CD4-positive, alpha-beta memory T cell (primary cell): ENCODE measurements around the gene HVCN1. TPM values are rescaled to one million over a fixed set of nuclear protein-coding genes. Genes with fewer than 3 reads are reported as not detected.

Experiments used
- CTCF ChIA-PET: fragments of 350-600 bp; sonication (Branson Sonifier 250); formaldehyde crosslinking; loops from one replicate; lab custom pipeline; 2021; ENCODE audit warnings: inconsistent platforms; ENCODE audit not compliant: partially characterized antibody; lab: Charles Lee
- POLR2A ChIA-PET: fragments of 350-600 bp; sonication (Branson Sonifier 250); formaldehyde crosslinking; loops from one replicate; lab custom pipeline; 2021; ENCODE audit not compliant: partially characterized antibody; lab: Charles Lee
- DNase-seq, 5 donors: peaks; one replicate each; pipeline versions ENCODE4 v3.0.0 to v3.0.0-alpha.2; 2020 to 2022; ENCODE audit warnings: mixed read lengths in 1 of 5
- H3K27ac ChIP-seq: one replicate; pipeline ENCODE4 v1.7.0; 2013; ENCODE audit warnings: low read depth, low read length
- H3K27me3 ChIP-seq: 2 replicates; pipeline ENCODE4 v1.7.0; 2013; ENCODE audit warnings: mild to moderate bottlenecking, low read length, moderate library complexity; ENCODE audit not compliant: insufficient read depth
- H3K36me3 ChIP-seq: 2 replicates; pipeline ENCODE4 v1.7.0; 2013; ENCODE audit warnings: mild to moderate bottlenecking, low read length, moderate library complexity; ENCODE audit not compliant: insufficient read depth
- H3K4me1 ChIP-seq: 2 replicates; pipeline ENCODE4 v1.7.0; 2013; ENCODE audit warnings: mild to moderate bottlenecking, low read length, moderate library complexity; ENCODE audit not compliant: insufficient read depth
- H3K4me3 ChIP-seq, 2 donors: one replicate each; pipeline ENCODE4 v1.7.0; 2013; ENCODE audit warnings: low read length in 2 of 2, mild to moderate bottlenecking in 1 of 2
- H3K9me3 ChIP-seq, 2 donors: one replicate each; pipeline ENCODE4 v1.7.0; 2013; ENCODE audit warnings: low read length in 2 of 2, control low read depth in 1 of 2; ENCODE audit not compliant: control insufficient read depth in 1 of 2
- H3K27ac Mint-ChIP-seq, 7 donors: one replicate each; pipeline ENCODE4 v1.8.0; 2020 to 2021; ENCODE audit warnings: mixed read lengths in 7 of 7, mild to moderate bottlenecking in 6 of 7, inconsistent platforms in 3 of 7, moderate library complexity in 3 of 7
- H3K27me3 Mint-ChIP-seq, 2 donors: one replicate each; pipeline ENCODE4 v1.8.0; 2020 to 2021; ENCODE audit warnings: mixed read lengths in 2 of 2
- H3K36me3 Mint-ChIP-seq, 2 donors: one replicate each; pipeline ENCODE4 v1.8.0; 2020 to 2021; ENCODE audit warnings: mixed read lengths in 2 of 2, inconsistent platforms in 1 of 2, mild to moderate bottlenecking in 1 of 2
- H3K4me1 Mint-ChIP-seq, 4 donors: one replicate each; pipeline ENCODE4 v1.8.0; 2020 to 2021; ENCODE audit warnings: mixed read lengths in 4 of 4, mild to moderate bottlenecking in 1 of 4
- H3K4me3 Mint-ChIP-seq, 8 donors: one replicate each; pipeline ENCODE4 v1.8.0; 2020 to 2021; ENCODE audit warnings: mixed read lengths in 8 of 8, mild to moderate bottlenecking in 7 of 8, moderate library complexity in 6 of 8, inconsistent platforms in 3 of 8
- H3K9me3 Mint-ChIP-seq, 8 donors: one replicate each; pipeline ENCODE4 v1.8.0; 2020 to 2021; ENCODE audit warnings: mixed read lengths in 8 of 8, mild to moderate bottlenecking in 5 of 8, inconsistent platforms in 3 of 8, moderate library complexity in 1 of 8
- intact Hi-C: fragments of 100-400 bp; cut with micrococcal nuclease; formaldehyde crosslinking; loops from one replicate; pipeline ENCODE4 v1.15.1; 2023
- polyA plus RNA-seq, 2 donors: library from polyadenylated mRNA; unstranded; fragments of 300-500 nt; fragmentation: Illumina TruSeq; gene quantifications; one replicate each; pipeline ENCODE4 v1.2.3, GENCODE V29; 2021
- total RNA-seq, 2 experiments: library from RNA; stranded (reverse); gene quantifications; one replicate each; pipeline ENCODE4 v1.2.3, GENCODE V29; 2021

HVCN1 gene
- total and polyA plus RNA-seq, 4 experiments from 2014 or later = 6.4 to 16.4 (median 7.6) TPM

GRCh38 chr12:110720516-110720915 is 31.6 kb upstream of the HVCN1 start:
- Mint-ChIP-seq H3K4me1 (peaks cover 4 to 12% (median 10%) of the 10 kb centered on the region in 4 donors), H3K27me3 (no peaks in the 10 kb centered on the region), H3K9me3 (no peaks in the 10 kb centered on the region), H3K36me3 (peaks cover 60 to 80% of the 10 kb centered on the region in 2 donors), H3K27ac (peak overlapping the region in 3 of 7 donors; percentile 42 to 73 (median 60)), H3K4me3 (no peak overlapping the region)
- no peak overlapping the region for H3K4me3 ChIP-seq
- no peaks in the 10 kb centered on the region for H3K9me3 ChIP-seq
- no peaks in the 10 kb centered on the region for H3K27me3 ChIP-seq
- no peak overlapping the region for H3K27ac ChIP-seq
- no peak for DNase-seq
- peaks cover 57% of the 10 kb centered on the region for H3K36me3 ChIP-seq
- H3K4me1 ChIP-seq = peaks cover 5% of the 10 kb centered on the region
- ChIA-PET CTCF (interaction anchor here (1.3 kb wide), 1 partner anchor 29 kb away, joined by 3 read pairs; no protein-coding TSS in a partner anchor), POLR2A (interaction anchor here (0.7 kb wide), 1 partner anchor 271 kb away, joined by 3 read pairs; the partner anchor contains the start of gene ARPC3)
- intact Hi-C loops = no loop called here

GRCh38 chr12:110718222-110718908 is 29.4 kb upstream of the HVCN1 start:
- no peak overlapping the region for H3K4me3 ChIP-seq
- no peaks in the 10 kb centered on the region for H3K9me3 ChIP-seq
- H3K4me1 Mint-ChIP-seq = peaks cover 0 to 6% (median 4%) of the 10 kb centered on the region in 4 donors
- peak overlapping the region in 1 of 7 donors; percentile 54 for H3K27ac Mint-ChIP-seq
- H3K36me3 ChIP-seq = peaks cover 44% of the 10 kb centered on the region
- no peaks in the 10 kb centered on the region for H3K27me3 Mint-ChIP-seq
- H3K36me3 Mint-ChIP-seq = peaks cover 51 to 62% of the 10 kb centered on the region in 2 donors
- no peak overlapping the region for H3K4me3 Mint-ChIP-seq
- H3K27ac ChIP-seq = no peak overlapping the region
- H3K27me3 ChIP-seq = no peaks in the 10 kb centered on the region
- ChIA-PET CTCF (no interaction called here), POLR2A (no interaction called here)
- H3K4me1 ChIP-seq = no peaks in the 10 kb centered on the region
- intact Hi-C loops = no loop called here
- H3K9me3 Mint-ChIP-seq = no peaks in the 10 kb centered on the region
- DNase-seq = no peak

- peaks cover 44 to 53% of the 10 kb centered on the region in 2 donors for H3K36me3 Mint-ChIP-seq
- no peak for DNase-seq
- Histone ChIP-seq H3K27me3 (no peaks in the 10 kb centered on the region), H3K36me3 (peaks cover 41% of the 10 kb centered on the region), H3K4me1 (no peaks in the 10 kb centered on the region), H3K27ac (no peak overlapping the region), H3K4me3 (no peak overlapping the region), H3K9me3 (no peaks in the 10 kb centered on the region)
- POLR2A ChIA-PET = interaction anchor here (0.7 to 1.1 kb wide), 2 partner anchors 14 to 23 kb away, joined by 3 read pairs; no protein-coding TSS in a partner anchor
- no peak overlapping the region for H3K4me3 Mint-ChIP-seq
- H3K27ac Mint-ChIP-seq = peak overlapping the region in 2 of 7 donors; percentile 38 to 47
- no peaks in the 10 kb centered on the region for H3K9me3 Mint-ChIP-seq
- H3K27me3 Mint-ChIP-seq = no peaks in the 10 kb centered on the region
- CTCF ChIA-PET = no interaction called here
- peaks cover 0 to 6% (median under 1%) of the 10 kb centered on the region in 4 donors for H3K4me1 Mint-ChIP-seq
- intact Hi-C loops = no loop called here
These were observed 28.1 kb upstream of the HVCN1 start for GRCh38 chr12:110717037-110717436.

GRCh38 chr12:110708917-110709316 is 20.0 kb upstream of the HVCN1 start:
- no peaks in the 10 kb centered on the region for H3K27me3 Mint-ChIP-seq
- H3K27ac Mint-ChIP-seq = peak overlapping the region in 2 of 7 donors; percentile 35 to 70
- H3K4me1 ChIP-seq = no peaks in the 10 kb centered on the region
- intact Hi-C loops = no loop called here
- no peaks in the 10 kb centered on the region for H3K9me3 ChIP-seq
- H3K4me3 ChIP-seq = no peak overlapping the region
- POLR2A ChIA-PET = no interaction called here
- H3K36me3 Mint-ChIP-seq = no peaks in the 10 kb centered on the region
- no peak overlapping the region for H3K4me3 Mint-ChIP-seq
- H3K9me3 Mint-ChIP-seq = no peaks in the 10 kb centered on the region
- H3K27me3 ChIP-seq = no peaks in the 10 kb centered on the region
- no peak overlapping the region for H3K27ac ChIP-seq
- no peaks in the 10 kb centered on the region for H3K36me3 ChIP-seq
- no peak for DNase-seq
- H3K4me1 Mint-ChIP-seq = peaks cover 0 to 4% (median 0%) of the 10 kb centered on the region in 4 donors
- CTCF ChIA-PET = interaction anchor here (0.7 to 1.0 kb wide), 4 partner anchors 117 to 610 kb away, joined by 3 to 4 read pairs (median 3); partner anchors contain the start of genes ARPC3 and FAM216A

- intact Hi-C loops = no loop called here
- CTCF ChIA-PET = interaction anchor here (0.6 to 2.2 kb wide), 9 partner anchors 8 to 605 kb away, joined by 3 to 17 read pairs (median 3); no protein-coding TSS in a partner anchor
- Mint-ChIP-seq H3K36me3 (no peaks in the 10 kb centered on the region), H3K4me3 (no peak overlapping the region), H3K9me3 (no peaks in the 10 kb centered on the region), H3K4me1 (peaks cover 0 to 4% (median 0%) of the 10 kb centered on the region in 4 donors), H3K27ac (no peak overlapping the region), H3K27me3 (no peaks in the 10 kb centered on the region)
- POLR2A ChIA-PET = no interaction called here
- H3K4me1 ChIP-seq = no peaks in the 10 kb centered on the region
- H3K27ac ChIP-seq = no peak overlapping the region
- H3K4me3 ChIP-seq = no peak overlapping the region
- H3K9me3 ChIP-seq = no peaks in the 10 kb centered on the region
- no peaks in the 10 kb centered on the region for H3K36me3 ChIP-seq
- DNase-seq = no peak
- H3K27me3 ChIP-seq = no peaks in the 10 kb centered on the region
These were observed 16.4 kb upstream of the HVCN1 start for GRCh38 chr12:110705309-110705708.

GRCh38 chr12:110704750-110705149 is 15.8 kb upstream of the HVCN1 start:
- ChIA-PET POLR2A (no interaction called here), CTCF (interaction anchor here (0.6 to 2.2 kb wide), 10 partner anchors 9 to 605 kb away, joined by 3 to 17 read pairs (median 3); no protein-coding TSS in a partner anchor)
- H3K9me3 ChIP-seq = no peaks in the 10 kb centered on the region
- intact Hi-C loops = loop anchor here (1.0 kb wide), 1 partner anchor 122 kb away; no protein-coding TSS in a partner anchor
- Mint-ChIP-seq H3K36me3 (no peaks in the 10 kb centered on the region), H3K27me3 (no peaks in the 10 kb centered on the region), H3K4me3 (no peak overlapping the region), H3K27ac (no peak overlapping the region), H3K9me3 (no peaks in the 10 kb centered on the region), H3K4me1 (peaks cover 0 to 2% (median 0%) of the 10 kb centered on the region in 4 donors)
- peak in 3 of 5 donors; percentile 13 to 25 (median 16) for DNase-seq
- no peaks in the 10 kb centered on the region for H3K27me3 ChIP-seq
- no peak overlapping the region for H3K27ac ChIP-seq
- no peaks in the 10 kb centered on the region for H3K36me3 ChIP-seq
- no peaks in the 10 kb centered on the region for H3K4me1 ChIP-seq
- H3K4me3 ChIP-seq = no peak overlapping the region

- Mint-ChIP-seq H3K9me3 (no peaks in the 10 kb centered on the region), H3K27me3 (no peaks in the 10 kb centered on the region), H3K27ac (no peak overlapping the region), H3K4me1 (peaks cover 0 to 2% (median 0%) of the 10 kb centered on the region in 4 donors), H3K4me3 (no peak overlapping the region), H3K36me3 (no peaks in the 10 kb centered on the region)
- intact Hi-C loops = loop anchor here (1.0 kb wide), 1 partner anchor 122 kb away; no protein-coding TSS in a partner anchor
- POLR2A ChIA-PET = no interaction called here
- no peaks in the 10 kb centered on the region for H3K27me3 ChIP-seq
- no peaks in the 10 kb centered on the region for H3K36me3 ChIP-seq
- H3K4me1 ChIP-seq = no peaks in the 10 kb centered on the region
- CTCF ChIA-PET = interaction anchor here (0.9 to 2.2 kb wide), 6 partner anchors 9 to 604 kb away, joined by 3 to 17 read pairs (median 6); no protein-coding TSS in a partner anchor
- no peaks in the 10 kb centered on the region for H3K9me3 ChIP-seq
- DNase-seq = no peak
- H3K27ac ChIP-seq = no peak overlapping the region
- no peak overlapping the region for H3K4me3 ChIP-seq
These were observed 15.3 kb upstream of the HVCN1 start for GRCh38 chr12:110704231-110704630.
